NAMALWA (cell line): Measurements from ENCODE around the gene NF1.

Source experiments
- DNase-seq: peaks from one replicate; pipeline ENCODE4 v3.0.0-alpha.2; 2015; ENCODE audit warnings: low spot score

The NF1 gene

GRCh38 chr17:31299624-31300023 lies 204.8 kb downstream of the NF1 start:
- no peak for DNase-seq

GRCh38 chr17:31307640-31308039 lies 212.9 kb downstream of the NF1 start:
- no peak for DNase-seq

GRCh38 chr17:31308372-31309334 lies 213.9 kb downstream of the NF1 start:
- DNase-seq = peak; percentile 34

GRCh38 chr17:31309556-31309955 lies 214.8 kb downstream of the NF1 start:
- peak; percentile 84 for DNase-seq

- DNase-seq = peak; percentile 78
Measured at GRCh38 chr17:31310260-31310659, 215.5 kb downstream of the NF1 start.

GRCh38 chr17:31310886-31311285 lies 216.1 kb downstream of the NF1 start:
- peak; percentile 64 for DNase-seq

GRCh38 chr17:31311526-31311925 lies 216.7 kb downstream of the NF1 start:
- peak; percentile 48 for DNase-seq

- peak; percentile 51 for DNase-seq
Measured at GRCh38 chr17:31312223-31312622, 217.4 kb downstream of the NF1 start.

GRCh38 chr17:31313982-31314781 lies 219.4 kb downstream of the NF1 start, which contains the start of gene EVI2B:
EVI2B (minus strand) TSS chr17:31314054; CDS start chr17:31305609, 8,445 bp downstream.
- peak; percentile 90 for DNase-seq

GRCh38 chr17:31314782-31315100 lies 220.0 kb downstream of the NF1 start:
- DNase-seq = peak; percentile 38

- peak; percentile 89 for DNase-seq
Measured at GRCh38 chr17:31318298-31318801, 223.6 kb downstream of the NF1 start.

- peak; percentile 81 for DNase-seq
Measured at GRCh38 chr17:31318851-31319661, 224.3 kb downstream of the NF1 start.

GRCh38 chr17:31320241-31320640 lies 225.5 kb downstream of the NF1 start:
- peak; percentile 44 for DNase-seq

- peak; percentile 51 for DNase-seq
Measured at GRCh38 chr17:31320791-31321190, 226.0 kb downstream of the NF1 start.

- DNase-seq = peak; percentile 91
Measured at GRCh38 chr17:31321481-31321880, 226.7 kb downstream of the NF1 start, which contains the start of gene EVI2A. EVI2A (minus strand) TSS chr17:31321622; CDS start chr17:31319013, 2,609 bp downstream.

- no peak for DNase-seq
Measured at GRCh38 chr17:31321966-31322365, 227.2 kb downstream of the NF1 start.

- no peak for DNase-seq
Measured at GRCh38 chr17:31323551-31323950, 228.8 kb downstream of the NF1 start.

GRCh38 chr17:31327534-31328159 lies 232.9 kb downstream of the NF1 start:
- no peak for DNase-seq

GRCh38 chr17:31328160-31328535 lies 233.4 kb downstream of the NF1 start:
- DNase-seq = no peak

GRCh38 chr17:31329221-31329620 lies 234.4 kb downstream of the NF1 start:
- no peak for DNase-seq
